Activated gamma-delta T cell (primary cell): ENCODE data around the gene QSOX2.
"Not testable (repeated sequence)": the region's sequence is repeated elsewhere in the genome, so short reads cannot be mapped to it uniquely, and the experiment has no call there.

Source experiments
- DNase-seq: peaks from one replicate; lab custom pipeline; 2025; lab: John Stamatoyannopoulos, UW

QSOX2 gene

GRCh38 chr9:136237486-136238341 lies 7.9 kb downstream of the QSOX2 start:
- no peak for DNase-seq

DNA sequence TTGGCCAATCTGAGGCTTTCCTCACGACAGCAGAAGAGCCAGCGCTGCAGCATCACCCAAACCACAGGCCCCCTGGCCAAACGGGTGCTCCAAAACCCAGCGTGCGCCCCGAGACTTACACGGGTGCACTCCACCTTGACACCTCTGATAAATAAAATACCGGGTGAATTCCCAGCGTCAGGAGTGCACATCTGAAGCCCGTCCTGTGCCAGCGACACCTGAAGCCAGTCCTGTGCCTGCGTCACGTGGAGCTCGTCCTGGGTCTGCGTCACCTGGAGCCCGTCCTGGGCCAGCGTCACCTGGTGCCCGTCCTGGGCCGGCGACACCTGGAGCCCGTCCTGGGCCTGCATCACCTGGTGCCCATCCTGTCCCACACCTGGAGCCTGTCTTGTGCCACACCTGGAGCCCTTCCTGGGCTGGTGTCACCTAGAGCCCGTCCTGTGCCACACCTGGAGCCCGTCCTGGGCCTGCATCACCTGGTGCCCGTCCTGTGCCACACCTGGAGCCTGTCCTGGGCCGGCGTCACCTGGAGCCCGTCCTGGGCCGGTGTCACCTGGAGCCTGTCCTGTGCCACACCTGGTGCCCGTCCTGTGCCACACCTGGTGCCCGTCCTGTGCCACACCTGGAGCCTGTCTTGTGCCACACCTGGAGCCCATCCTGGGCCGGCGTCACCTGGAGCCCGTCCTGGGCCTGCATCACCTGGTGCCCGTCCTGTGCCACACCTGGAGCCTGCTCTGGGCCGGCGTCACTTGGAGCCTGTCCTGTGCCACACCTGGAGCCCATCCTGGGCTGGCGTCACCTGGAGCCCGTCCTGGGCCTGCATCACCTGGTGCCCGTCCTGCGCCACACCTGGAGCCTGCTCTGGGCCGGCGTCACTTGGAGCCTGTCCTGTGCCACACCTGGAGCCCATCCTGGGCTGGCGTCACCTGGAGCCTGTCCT lies 8.9 kb downstream of the QSOX2 start:
- DNase-seq, result not testable (repeated sequence)

GRCh38 chr9:136235709-136236455 lies 9.7 kb downstream of the QSOX2 start:
- DNase-seq, result no peak

DNA sequence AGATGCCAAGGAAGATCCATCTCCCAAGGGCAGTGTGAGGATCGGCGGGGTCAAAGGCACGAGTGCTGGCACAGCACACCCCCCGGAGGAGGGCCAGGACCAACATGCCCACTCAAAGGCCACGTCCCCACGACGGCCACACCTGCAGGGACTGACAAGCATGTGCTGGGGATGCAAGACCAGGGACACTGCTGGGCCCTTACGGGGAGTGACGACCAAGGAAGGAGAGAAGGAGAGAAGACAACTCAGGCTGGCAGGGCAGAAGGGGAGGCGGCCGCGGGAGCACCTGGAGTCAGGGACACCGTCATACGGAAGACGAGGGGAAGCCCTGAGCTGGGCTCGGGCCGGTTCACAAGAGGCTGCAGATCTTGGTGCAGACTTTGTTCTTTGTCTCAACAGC lies 10.4 kb downstream of the QSOX2 start:
- DNase-seq, result no peak

DNA sequence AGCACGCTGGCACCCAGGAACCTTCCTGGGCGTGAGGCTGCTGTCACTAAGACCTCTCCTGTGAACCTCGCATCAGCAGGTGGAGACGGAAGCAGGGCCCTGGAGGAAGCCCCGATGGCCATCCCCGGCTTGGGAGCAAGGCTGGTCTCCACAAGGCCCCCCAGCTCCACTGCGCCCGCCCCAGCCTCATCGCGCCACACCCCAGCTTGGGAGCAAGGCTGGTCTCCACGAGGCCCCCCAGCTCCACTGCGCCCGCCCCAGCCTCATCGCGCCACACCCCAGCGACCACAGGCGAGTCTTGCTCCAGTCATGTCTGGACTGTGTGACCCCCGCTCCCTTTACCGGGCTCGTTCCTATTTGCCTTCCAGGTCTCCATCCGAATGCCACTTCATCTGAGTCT lies 11.0 kb downstream of the QSOX2 start:
- DNase-seq, result no peak

- DNase-seq, result no peak
These were observed 11.7 kb downstream of the QSOX2 start for GRCh38 chr9:136233868-136234267.

GRCh38 chr9:136233411-136233810 lies 12.2 kb downstream of the QSOX2 start:
- DNase-seq, result no peak

GRCh38 chr9:136232969-136233368 lies 12.6 kb downstream of the QSOX2 start:
- no peak for DNase-seq

- DNase-seq, result no peak
These were observed 13.9 kb downstream of the QSOX2 start for GRCh38 chr9:136231478-136232297.

DNA sequence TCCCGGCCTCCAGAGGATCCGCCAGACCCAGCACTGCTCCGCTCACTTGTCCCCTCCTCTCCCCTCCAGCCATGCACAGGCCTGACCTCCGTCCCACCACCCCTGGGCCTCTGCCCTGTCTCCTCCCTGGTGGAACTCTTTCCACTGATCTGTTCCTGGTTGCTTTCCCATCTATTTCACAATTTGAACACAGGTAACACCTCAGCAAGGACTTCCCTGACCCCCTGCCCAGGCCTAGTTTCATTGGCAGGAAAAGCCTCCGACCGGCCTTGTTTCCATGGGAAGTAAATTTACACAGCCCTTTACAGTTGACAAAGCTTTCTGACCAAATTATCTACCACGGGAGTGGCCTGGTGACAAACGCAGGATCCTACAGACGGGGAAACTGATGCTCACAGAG lies 14.8 kb downstream of the QSOX2 start:
- no peak for DNase-seq

- DNase-seq, result no peak
These were observed 15.2 kb downstream of the QSOX2 start for GRCh38 chr9:136230365-136230764.

DNA sequence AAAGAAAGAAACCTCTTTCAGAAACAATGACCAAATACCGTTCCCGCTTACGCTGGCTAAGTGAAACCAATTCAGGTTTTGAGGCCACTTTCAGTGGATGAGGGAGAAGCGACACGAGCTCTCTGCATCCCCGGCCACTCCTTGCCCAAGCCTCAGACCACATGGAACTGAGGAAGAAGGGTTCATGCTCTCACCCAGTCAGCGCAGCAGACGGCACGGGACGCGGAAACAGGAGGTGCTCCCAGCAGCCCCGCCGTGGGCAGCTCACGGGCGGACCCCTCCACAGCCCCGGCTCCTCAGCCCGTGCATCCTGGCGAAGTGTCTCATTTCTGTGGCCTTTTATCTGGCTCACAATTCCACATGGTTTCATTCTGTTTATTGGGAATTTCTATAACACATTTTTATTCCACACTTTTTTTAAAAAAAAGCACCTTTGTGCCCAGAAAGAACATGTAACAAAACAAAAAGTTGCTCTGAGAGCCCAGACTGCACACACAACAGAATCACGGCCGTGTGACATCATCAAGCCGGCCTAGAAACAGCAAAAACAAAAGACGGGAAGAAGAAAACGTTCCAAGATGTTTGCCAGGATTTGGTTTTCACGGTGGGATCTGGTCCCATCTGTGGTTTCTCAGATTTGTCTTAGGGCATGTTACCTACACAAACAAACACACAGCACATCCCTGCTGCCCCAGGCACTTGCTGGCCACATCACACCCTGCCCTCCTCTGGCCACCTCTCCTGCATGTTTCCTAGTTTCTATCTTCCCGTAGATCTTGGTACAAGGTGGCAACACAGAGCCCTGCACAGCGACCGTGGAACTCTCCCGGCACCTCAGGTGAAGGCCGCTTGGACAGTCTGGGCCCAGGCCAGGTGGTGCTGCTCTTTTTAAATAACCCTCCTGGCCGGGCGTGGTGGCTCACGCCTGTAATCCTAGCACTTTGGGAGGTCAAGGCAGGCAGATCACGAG lies 16.2 kb downstream of the QSOX2 start:
- no peak for DNase-seq

GRCh38 chr9:136228107-136228875 lies 17.3 kb downstream of the QSOX2 start:
- no peak for DNase-seq

DNA sequence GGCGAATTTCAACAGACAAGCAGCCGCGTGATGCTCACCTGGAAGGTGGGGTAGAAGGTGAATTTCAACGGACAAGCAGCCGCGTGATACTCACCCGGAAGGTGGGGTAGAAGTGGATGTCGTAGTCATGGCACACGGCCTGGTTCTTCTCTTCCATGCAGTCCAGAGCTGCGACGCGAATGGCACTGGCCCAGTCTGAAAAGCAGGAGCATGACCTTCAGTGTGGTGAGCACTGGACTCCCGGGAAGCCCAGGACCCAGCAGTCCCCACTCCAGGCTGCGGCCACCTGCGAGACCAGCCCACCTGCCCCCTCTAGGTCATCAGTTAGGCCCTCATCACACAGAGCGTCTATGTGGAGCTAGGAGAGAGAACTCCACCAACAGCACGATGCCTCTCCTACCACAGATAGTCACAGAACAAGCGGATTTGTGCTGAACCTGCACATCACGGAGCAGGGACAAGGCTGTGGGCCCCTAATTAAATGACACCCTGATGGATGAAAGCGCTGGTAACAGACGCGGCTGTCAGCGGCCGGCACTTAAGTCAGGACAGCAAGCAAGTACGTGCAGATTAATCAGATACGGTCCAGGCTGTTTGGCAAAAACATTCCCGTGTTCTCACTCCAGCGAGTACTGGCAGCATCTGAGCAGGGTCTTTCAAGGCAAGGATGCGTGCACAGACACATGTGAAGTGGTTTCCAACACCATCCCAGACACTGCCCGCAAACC lies 18.8 kb downstream of the QSOX2 start:
- no peak for DNase-seq

GRCh38 chr9:136225748-136226679 lies 19.6 kb downstream of the QSOX2 start:
- DNase-seq, result no peak

DNA sequence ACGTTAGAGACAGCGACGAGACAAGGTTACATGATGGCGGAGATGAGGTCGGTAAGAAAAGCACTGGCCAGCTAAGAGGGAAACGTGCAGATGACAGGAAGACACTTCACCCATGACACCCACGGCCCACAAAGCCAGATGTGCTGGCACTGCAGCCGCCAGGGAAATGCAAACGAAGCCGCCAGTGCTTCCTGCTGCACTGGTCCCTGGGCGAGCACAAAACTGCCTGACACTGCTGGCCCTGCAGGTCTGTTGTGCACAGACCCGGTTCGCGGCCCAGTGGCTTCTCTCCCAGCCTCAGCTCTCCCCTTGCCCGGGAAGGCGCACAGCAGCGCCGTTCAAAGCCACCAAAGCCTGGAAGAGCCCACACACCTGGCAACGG lies 20.3 kb downstream of the QSOX2 start:
- DNase-seq, result no peak

DNA sequence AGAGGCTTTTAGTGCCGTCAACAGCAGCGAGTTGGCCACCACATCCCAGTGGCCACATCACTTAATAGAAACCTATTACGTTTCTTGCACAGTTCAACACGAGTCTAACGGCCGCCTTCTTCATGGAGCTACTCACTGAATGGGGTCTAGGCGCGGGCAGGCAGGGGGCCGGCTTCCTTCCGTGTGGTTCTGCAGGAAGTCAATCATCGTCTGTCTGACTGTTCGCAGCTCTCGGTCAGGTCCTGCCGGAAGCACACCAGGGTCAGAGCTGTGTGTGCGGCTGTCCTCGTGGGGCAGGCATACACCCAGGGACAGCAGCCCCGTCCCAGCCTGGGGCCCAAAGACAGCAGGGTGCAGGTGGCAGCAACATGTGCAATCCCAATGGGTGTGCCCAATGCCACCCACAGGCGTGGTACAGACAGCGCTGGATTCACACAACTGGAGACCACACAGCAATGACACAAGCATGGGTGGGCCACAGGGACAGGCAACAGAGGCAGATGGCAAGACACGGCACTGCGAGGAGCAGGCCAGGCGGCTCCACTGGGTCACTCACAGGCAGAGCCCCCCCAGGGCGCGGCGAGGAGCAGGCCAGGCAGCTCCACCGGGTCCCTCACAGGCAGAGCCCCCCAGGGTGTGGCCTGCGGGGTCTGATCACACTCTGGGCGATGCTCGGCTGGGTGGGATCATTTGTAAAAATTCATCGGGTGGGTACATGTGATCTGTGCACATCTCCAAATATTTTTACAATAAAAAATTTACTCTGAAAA lies 21.6 kb downstream of the QSOX2 start:
- no peak for DNase-seq
